Measurements from ENCODE around the gene SHC3. TPM values are rescaled to one million over a fixed set of nuclear protein-coding genes. Genes with fewer than 3 reads are reported as not detected.

SHC3 gene
- total and polyA plus RNA-seq, 12 donors: 5.6 to 56.7 (median 20.9) TPM

DNA sequence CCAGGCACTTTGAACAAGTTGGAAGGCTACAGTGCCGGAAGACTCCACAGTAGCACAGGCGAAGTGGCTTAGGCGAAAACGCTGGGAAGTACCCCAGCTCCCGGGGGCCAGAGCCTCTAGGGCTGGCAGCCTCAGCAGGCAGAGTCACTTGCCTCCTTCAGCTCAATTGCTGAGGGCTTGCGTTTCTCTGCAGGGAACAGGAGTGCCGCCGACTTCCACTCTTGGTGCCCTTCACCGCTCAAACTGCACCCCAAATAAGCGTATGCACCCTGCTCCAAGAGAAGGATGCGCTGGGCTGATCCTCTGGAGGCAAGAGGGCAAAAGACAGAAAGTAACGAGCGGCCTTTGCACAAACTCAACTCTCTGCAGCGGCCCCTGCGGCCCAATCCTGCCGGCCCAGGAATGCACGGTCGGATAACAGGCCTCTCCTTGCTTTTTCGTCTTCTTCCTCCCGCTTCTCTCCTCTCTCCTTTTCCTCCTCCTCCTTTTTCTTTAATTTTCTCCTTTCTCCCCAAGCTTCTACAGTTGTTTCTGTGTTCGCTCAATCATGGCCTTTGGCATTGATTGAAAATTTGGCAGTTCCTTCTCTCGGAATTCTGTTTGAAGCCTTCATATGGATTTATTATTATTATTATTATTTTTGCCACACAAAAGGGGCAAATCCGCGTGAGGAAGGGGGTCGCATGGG is 188.4 kb downstream of the SHC3 start:
- no peak for TF ChIP-seq POLR2A (IDR thresholded peaks at IDR 0.05)
- TF ChIP-seq CTCF (IDR thresholded peaks at IDR 0.05): no peak
- Histone ChIP-seq H3K4me1 (replicated peaks in 1 of 2) (peaks cover 13 to 32% of the 10 kb centered on the region in 2 donors), H3K36me3 (replicated peaks in 1 of 2) (no peaks in the 10 kb centered on the region), H3K27me3 (peaks cover 6% of the 10 kb centered on the region), H3K27ac (peak overlapping the region in 1 of 5 donors; percentile 66), H3K9me3 (replicated peaks in 1 of 3) (no peaks in the 10 kb centered on the region), H3K4me3 (peak overlapping the region in 1 of 4 donors; percentile 88)
- intact Hi-C loops (cut with DNase I): no loop called here
- whole genome bisulfite sequencing, 4 donors: 84 to 87% (median 86%) methylated on average over 21 to 25 of the region's 25 CpGs
- DNase-seq: peak in 1 of 7 donors; percentile 18

DNA sequence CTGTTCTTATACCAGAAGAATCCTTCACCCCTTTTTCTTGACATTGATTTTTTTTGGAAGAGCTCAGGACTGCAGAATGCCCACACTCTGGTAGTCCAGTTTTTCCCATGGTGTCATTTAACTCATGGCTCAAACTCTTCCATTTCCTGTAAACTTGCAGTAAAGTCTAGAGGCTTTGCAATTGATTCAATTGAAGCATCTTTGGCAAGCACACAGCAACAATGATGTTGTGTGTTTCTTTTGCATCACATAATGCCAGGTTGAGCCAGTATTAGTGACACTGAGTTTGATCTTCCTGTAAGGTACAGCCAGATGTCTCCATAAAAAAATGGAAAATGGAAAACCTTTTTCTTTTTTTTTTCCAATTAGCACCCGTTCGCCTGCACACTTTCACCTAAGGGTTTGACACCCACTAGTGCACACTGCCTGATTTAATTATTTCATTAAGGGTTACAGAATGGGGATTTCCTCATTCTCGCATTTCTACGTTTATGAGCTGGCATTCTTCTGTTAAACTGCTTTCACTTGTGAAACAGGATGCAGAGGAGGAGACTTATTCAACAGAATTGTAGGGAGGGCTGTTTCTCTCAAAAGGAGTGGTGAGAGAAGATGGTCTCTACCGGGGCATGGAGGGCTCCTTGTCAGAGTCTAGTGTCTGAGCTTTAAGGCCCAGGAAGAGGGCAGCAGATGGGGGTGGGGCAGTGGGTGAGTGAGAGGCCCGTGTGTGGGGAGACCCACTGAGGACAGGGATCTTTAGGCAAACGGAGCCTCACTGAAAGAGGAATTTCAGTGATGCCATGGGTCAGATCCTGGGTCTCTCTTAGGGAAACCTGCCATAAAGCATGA is 189.6 kb downstream of the SHC3 start:
- TF ChIP-seq POLR2A (IDR thresholded peaks at IDR 0.05): no peak
- no peak for TF ChIP-seq CTCF (IDR thresholded peaks at IDR 0.05)
- Histone ChIP-seq H3K4me3 (no peak overlapping the region), H3K36me3 (replicated peaks in 1 of 2) (no peaks in the 10 kb centered on the region), H3K4me1 (replicated peaks in 1 of 2) (peaks cover 8 to 22% of the 10 kb centered on the region in 2 donors), H3K9me3 (replicated peaks in 1 of 3) (no peaks in the 10 kb centered on the region), H3K27me3 (peaks cover 6% of the 10 kb centered on the region), H3K27ac (peak overlapping the region in 1 of 5 donors; percentile 66)
- DNase-seq: no peak
- intact Hi-C loops (cut with DNase I): no loop called here
- 49 to 56% (median 51%) methylated on average over 7 of the region's 7 CpGs for WGBS, 4 donors

DNA sequence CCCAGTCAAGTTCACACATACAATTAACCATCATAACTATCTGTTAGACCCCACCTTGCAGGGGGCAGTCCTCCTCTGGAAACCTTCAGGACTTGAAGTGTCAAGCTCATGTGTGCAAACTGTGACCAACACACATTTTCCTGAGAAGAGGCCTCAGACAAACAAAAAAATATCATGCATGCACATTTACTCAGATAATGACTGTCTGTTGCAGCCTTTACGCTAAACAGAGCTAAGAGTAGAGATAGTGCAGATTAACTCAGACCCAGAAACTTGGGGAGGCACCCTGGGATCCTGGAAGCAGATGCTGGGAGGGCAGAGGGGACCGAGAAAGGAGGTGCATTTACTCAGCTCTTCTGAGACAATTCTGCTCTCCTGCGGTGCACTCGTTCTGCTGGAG is 191.0 kb downstream of the SHC3 start:
- Histone ChIP-seq H3K4me3 (no peak overlapping the region), H3K4me1 (replicated peaks in 1 of 2) (peaks cover 8 to 12% of the 10 kb centered on the region in 2 donors), H3K27ac (no peak overlapping the region), H3K36me3 (replicated peaks in 1 of 2) (no peaks in the 10 kb centered on the region), H3K9me3 (replicated peaks in 1 of 3) (no peaks in the 10 kb centered on the region), H3K27me3 (peaks cover 6% of the 10 kb centered on the region)
- intact Hi-C loops (cut with DNase I): no loop called here
- TF ChIP-seq CTCF (IDR thresholded peaks at IDR 0.05) (no peak), POLR2A (IDR thresholded peaks at IDR 0.05) (no peak)
- 69 to 88% (median 75%) methylated on average over 4 of the region's 4 CpGs for WGBS, 4 donors
- DNase-seq: no peak

- TF ChIP-seq POLR2A (IDR thresholded peaks at IDR 0.05): no peak
- TF ChIP-seq CTCF (IDR thresholded peaks at IDR 0.05): no peak
- H3K27me3 ChIP-seq: peaks cover 3% of the 10 kb centered on the region
- peaks cover 2 to 5% of the 10 kb centered on the region in 2 donors for H3K4me1 ChIP-seq (replicated peaks in 1 of 2)
- intact Hi-C loops (cut with DNase I): no loop called here
- DNase-seq: no peak
- 73 to 89% (median 86%) methylated on average over 3 of the region's 3 CpGs for WGBS, 4 donors
- peaks cover 0 to 3% (median 0%) of the 10 kb centered on the region in 3 donors for H3K9me3 ChIP-seq (replicated peaks in 1 of 3)
- no peaks in the 10 kb centered on the region for H3K36me3 ChIP-seq (replicated peaks in 1 of 2)
- H3K4me3 ChIP-seq: no peak overlapping the region
- H3K27ac ChIP-seq: no peak overlapping the region
These were observed 191.8 kb downstream of the SHC3 start for GRCh38 chr9:88986776-88987175.
